ENCODE measurements around the gene RAMP3.
"Not testable (repeated sequence)": the region's sequence is repeated elsewhere in the genome, so short reads cannot be mapped to it uniquely, and the experiment has no call there.

GRCh38 chr7:45114257-45114656, 43.3 kb upstream of the RAMP3 start:
- TF ChIP-seq CEBPB (IDR thresholded peaks at IDR 0.05); POLR2AphosphoS2 (conservative IDR thresholded peaks at IDR 0.05; ENCODE audit: low read length); CTCF (IDR thresholded peaks at IDR 0.05); MAZ (IDR thresholded peaks at IDR 0.05; ENCODE audit: borderline replicate concordance, low read depth, low read length); SREBF2 (IDR thresholded peaks at IDR 0.05); HMGXB4 (CRISPR knock-in tag; IDR thresholded peaks at IDR 0.05; ENCODE audit: borderline replicate concordance); HDAC2 (IDR thresholded peaks at IDR 0.05): not testable (repeated sequence)

Measured in A549 (cell line).